Nephron progenitor cell (in vitro differentiated cells): Measurements from ENCODE around the gene MUC16.

Experiments used
- DNase-seq: peaks from one replicate; pipeline ENCODE4 v3.0.0; 2021
- H3K27ac Mint-ChIP-seq: 2 replicates; pipeline ENCODE4 v1.8.0; 2021; ENCODE audit warnings: mild to moderate bottlenecking, moderate library complexity, mixed read lengths
- H3K27me3 Mint-ChIP-seq: 2 replicates; pipeline ENCODE4 v1.8.0; 2021; ENCODE audit warnings: mild to moderate bottlenecking, low read depth, mixed read lengths; ENCODE audit not compliant: poor library complexity
- H3K36me3 Mint-ChIP-seq: 2 replicates; pipeline ENCODE4 v1.8.0; 2021; ENCODE audit warnings: low read depth, mixed read lengths
- H3K4me1 Mint-ChIP-seq: 2 replicates; pipeline ENCODE4 v1.8.0; 2021; ENCODE audit warnings: mixed read lengths
- H3K4me3 Mint-ChIP-seq: 2 replicates; pipeline ENCODE4 v1.8.0; 2021; ENCODE audit warnings: mild to moderate bottlenecking, moderate library complexity, mixed read lengths
- H3K9me3 Mint-ChIP-seq: 2 replicates; pipeline ENCODE4 v1.8.0; 2021; ENCODE audit warnings: mild to moderate bottlenecking, moderate library complexity, mixed read lengths
- TF ChIP-seq, protein P1 (sequence below): fragments of 200-600 bp; sonication (generic); IDR thresholded peaks from 2 replicates; pipeline ENCODE4 v1.5.0; 2021; ENCODE audit warnings: antibody characterized with exemption

Gene MUC16

DNA sequence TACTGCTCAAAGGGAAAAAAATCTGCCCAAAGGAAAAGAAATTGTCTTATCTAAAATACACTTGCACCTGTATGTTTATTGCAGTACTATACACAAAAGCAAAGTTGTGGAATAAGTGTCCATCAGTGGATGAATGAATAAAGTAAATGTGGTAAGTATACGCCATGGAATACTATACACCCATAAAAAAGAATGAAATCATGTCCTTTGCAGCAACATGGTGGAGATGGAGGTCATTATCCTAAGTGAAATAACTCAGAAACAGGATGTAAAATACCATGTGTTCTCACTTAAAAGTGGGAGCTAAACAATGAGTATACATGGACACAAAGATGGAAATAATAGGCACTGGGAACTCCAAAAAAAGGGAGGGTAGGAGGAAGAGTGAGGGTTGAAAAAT lies 3.8 kb upstream of the MUC16 start:
- H3K36me3 Mint-ChIP-seq, result no peaks in the 10 kb centered on the region
- H3K4me1 Mint-ChIP-seq, result peaks cover 14% of the 10 kb centered on the region
- no peak overlapping the region for H3K27ac Mint-ChIP-seq
- peaks cover 7% of the 10 kb centered on the region for H3K27me3 Mint-ChIP-seq
- no peak overlapping the region for H3K4me3 Mint-ChIP-seq
- TF ChIP-seq, protein P1, sequence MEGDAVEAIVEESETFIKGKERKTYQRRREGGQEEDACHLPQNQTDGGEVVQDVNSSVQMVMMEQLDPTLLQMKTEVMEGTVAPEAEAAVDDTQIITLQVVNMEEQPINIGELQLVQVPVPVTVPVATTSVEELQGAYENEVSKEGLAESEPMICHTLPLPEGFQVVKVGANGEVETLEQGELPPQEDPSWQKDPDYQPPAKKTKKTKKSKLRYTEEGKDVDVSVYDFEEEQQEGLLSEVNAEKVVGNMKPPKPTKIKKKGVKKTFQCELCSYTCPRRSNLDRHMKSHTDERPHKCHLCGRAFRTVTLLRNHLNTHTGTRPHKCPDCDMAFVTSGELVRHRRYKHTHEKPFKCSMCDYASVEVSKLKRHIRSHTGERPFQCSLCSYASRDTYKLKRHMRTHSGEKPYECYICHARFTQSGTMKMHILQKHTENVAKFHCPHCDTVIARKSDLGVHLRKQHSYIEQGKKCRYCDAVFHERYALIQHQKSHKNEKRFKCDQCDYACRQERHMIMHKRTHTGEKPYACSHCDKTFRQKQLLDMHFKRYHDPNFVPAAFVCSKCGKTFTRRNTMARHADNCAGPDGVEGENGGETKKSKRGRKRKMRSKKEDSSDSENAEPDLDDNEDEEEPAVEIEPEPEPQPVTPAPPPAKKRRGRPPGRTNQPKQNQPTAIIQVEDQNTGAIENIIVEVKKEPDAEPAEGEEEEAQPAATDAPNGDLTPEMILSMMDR, result no peak
- peaks cover 5% of the 10 kb centered on the region for H3K9me3 Mint-ChIP-seq
- no peak for DNase-seq

DNA sequence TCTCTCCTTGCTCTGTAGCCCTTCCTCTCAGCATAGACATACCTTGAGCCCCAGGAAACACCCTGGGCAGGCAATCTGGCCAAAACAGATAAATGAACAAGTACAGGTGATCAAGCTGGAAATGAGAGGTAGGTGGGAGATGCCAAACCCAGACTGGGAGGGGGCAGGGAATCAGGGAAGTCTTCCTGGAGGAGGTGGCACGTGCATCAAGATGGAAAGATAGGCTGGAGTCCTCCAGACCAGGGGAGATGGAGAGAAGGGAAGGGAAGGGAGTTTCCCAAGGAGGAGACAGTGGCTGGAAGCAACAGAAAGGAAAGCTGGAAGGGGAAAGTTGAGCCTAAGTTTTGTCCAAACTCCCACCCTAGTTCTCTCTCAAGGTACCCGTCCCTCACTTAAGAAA lies 1.7 kb upstream of the MUC16 start:
- Mint-ChIP-seq H3K27me3 (peaks cover 12% of the 10 kb centered on the region), H3K27ac (peak overlapping the region; percentile 52), H3K36me3 (no peaks in the 10 kb centered on the region), H3K4me3 (no peak overlapping the region), H3K4me1 (peaks cover 28% of the 10 kb centered on the region), H3K9me3 (no peaks in the 10 kb centered on the region)
- TF ChIP-seq, protein P1, result no peak
- no peak for DNase-seq

GRCh38 chr19:9010693-9011092 lies 484 bp upstream of the MUC16 start:
- Mint-ChIP-seq H3K4me1 (peaks cover 28% of the 10 kb centered on the region), H3K4me3 (no peak overlapping the region), H3K36me3 (no peaks in the 10 kb centered on the region), H3K27ac (no peak overlapping the region), H3K9me3 (no peaks in the 10 kb centered on the region), H3K27me3 (peaks cover 12% of the 10 kb centered on the region)
- DNase-seq, result no peak
- TF ChIP-seq, protein P1, result no peak

DNA sequence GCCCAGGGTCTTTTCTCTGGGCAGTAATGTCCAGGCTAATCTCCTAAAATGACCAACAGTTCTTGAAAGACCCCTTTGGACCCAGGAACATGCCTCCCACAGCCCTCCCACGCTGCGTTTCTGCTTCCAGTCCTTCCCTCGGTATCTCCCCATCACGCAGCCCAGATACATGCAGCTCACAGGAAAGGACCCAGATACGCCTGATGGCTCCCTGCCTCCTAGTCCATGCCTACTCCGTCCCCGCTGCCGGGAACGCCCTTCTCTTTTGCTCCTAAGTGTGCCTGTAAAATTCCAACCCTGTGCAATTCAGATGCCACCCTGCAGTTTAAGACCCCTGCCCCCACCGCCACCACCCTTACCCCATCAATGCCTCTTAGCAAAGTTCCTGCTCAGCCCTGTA lies 778 bp downstream of the MUC16 start:
- Mint-ChIP-seq H3K4me1 (peaks cover 24% of the 10 kb centered on the region), H3K27me3 (peaks cover 12% of the 10 kb centered on the region), H3K4me3 (no peak overlapping the region), H3K9me3 (peaks cover 1% of the 10 kb centered on the region), H3K27ac (peak overlapping the region; percentile 86), H3K36me3 (no peaks in the 10 kb centered on the region)
- DNase-seq, result no peak
- TF ChIP-seq, protein P1, result no peak

DNA sequence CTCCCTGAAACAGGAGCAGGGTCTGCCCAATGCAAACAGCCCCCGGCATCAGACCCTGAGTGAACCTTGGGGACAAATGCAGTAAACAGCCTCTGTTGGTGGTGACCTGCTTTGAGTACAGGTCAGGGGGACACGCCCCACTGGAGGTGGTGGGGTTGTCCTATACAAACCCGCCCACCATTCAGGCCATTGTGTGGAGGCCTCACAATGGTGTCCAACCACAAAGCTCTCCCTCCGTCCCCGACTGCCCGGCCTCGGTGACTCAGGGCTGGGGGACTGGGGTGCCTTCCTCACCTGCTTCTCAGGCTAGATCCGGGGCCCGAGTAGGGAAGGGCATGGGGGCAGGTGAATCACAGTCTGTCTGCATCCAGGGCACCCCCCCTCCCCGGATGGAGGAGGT lies 1.5 kb downstream of the MUC16 start:
- Mint-ChIP-seq H3K4me1 (peaks cover 24% of the 10 kb centered on the region), H3K27me3 (peaks cover 12% of the 10 kb centered on the region), H3K36me3 (no peaks in the 10 kb centered on the region), H3K9me3 (peaks cover 6% of the 10 kb centered on the region), H3K4me3 (no peak overlapping the region), H3K27ac (no peak overlapping the region)
- TF ChIP-seq, protein P1, result no peak
- DNase-seq, result no peak

DNA sequence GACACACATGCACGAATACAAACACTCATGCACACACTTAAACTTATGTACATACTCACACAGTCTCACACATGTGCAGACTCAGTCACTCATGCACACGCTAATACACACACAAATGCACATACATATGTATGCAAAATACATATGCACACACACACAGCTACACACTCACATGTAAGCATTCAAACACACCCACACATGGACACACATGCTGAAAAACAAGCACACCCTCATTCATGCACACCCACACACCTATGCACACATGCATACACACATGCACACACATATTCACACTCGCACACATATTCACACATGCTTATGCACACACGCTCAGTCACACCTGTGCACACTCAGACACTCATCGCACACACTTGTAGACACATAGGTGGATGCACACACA lies 9.3 kb downstream of the MUC16 start:
- peaks cover 2% of the 10 kb centered on the region for H3K27me3 Mint-ChIP-seq
- H3K27ac Mint-ChIP-seq, result no peak overlapping the region
- H3K4me1 Mint-ChIP-seq, result peaks cover 13% of the 10 kb centered on the region
- TF ChIP-seq, protein P1, result no peak
- no peak overlapping the region for H3K4me3 Mint-ChIP-seq
- H3K36me3 Mint-ChIP-seq, result peaks cover 5% of the 10 kb centered on the region
- no peak for DNase-seq
- peaks cover 53% of the 10 kb centered on the region for H3K9me3 Mint-ChIP-seq
